Transverse colon (tissue), 4 donors: ENCODE results near the gene RSPO1. TPM values are rescaled to one million over a fixed set of nuclear protein-coding genes. Genes with fewer than 3 reads are reported as not detected.
A peak's percentile ranks its signal among the peaks of the same experiment; 100 is the strongest.

ENCODE experiments used
- DNase-seq: peaks from one replicate; pipeline ENCODE4 v3.0.0-alpha.2; 2019
- H3K27ac ChIP-seq, 4 donors: fragments of 200-600 bp; sonication (generic); 2 replicates each; pipeline ENCODE4 v1.5.1; 2016 to 2018; ENCODE audit warnings: inconsistent platforms in 4 of 4
- H3K27me3 ChIP-seq: fragments of 200-600 bp; sonication (generic); 2 replicates; pipeline ENCODE4 v1.5.1; 2017; ENCODE audit warnings: inconsistent platforms
- H3K36me3 ChIP-seq, 4 donors: fragments of 200-600 bp; sonication (generic); 2 replicates each; pipeline ENCODE4 v1.5.1; 2017 to 2019; ENCODE audit warnings: inconsistent platforms in 4 of 4
- H3K4me1 ChIP-seq, 4 donors: fragments of 200-600 bp; sonication (generic); 2 replicates each; pipeline ENCODE4 v1.5.1; 2017 to 2020; ENCODE audit warnings: inconsistent platforms in 4 of 4
- H3K4me3 ChIP-seq, 4 donors: fragments of 200-600 bp; sonication (generic); 1 replicate in 1 of 4; 2 replicates in 3 of 4; pipeline versions ENCODE4 v1.5.1 to v1.6.1; 2017 to 2019; ENCODE audit warnings: inconsistent platforms in 4 of 4
- H3K9me3 ChIP-seq, 2 donors: fragments of 200-600 bp; sonication (generic); 2 replicates each; pipeline ENCODE4 v1.5.1; 2017 to 2019; ENCODE audit warnings: inconsistent platforms in 2 of 2
- CTCF ChIP-seq, 5 experiments: fragments of 200-600 bp in 3 of 5; fragments of 450-650 bp in 2 of 5; sonication (generic) in 3 of 5; IDR thresholded peaks; 1 replicate in 2 of 5; 2 replicates in 3 of 5; pipeline ENCODE4 v1.5.1; 2016 to 2017; ENCODE audit warnings: antibody characterized with exemption in 5 of 5, inconsistent platforms in 3 of 5, mild to moderate bottlenecking in 2 of 5, moderate library complexity in 1 of 5
- EP300 ChIP-seq: sonication (generic); formaldehyde crosslinking; IDR thresholded peaks from one replicate; pipeline ENCODE4 v1.6.1; 2017; ENCODE audit warnings: antibody characterized with exemption, low read depth
- POLR2A ChIP-seq: fragments of 450-650 bp; IDR thresholded peaks from one replicate; pipeline ENCODE4 v1.6.1; 2016; ENCODE audit warnings: antibody characterized with exemption, mild to moderate bottlenecking, moderate library complexity
- POLR2AphosphoS5 ChIP-seq, 3 donors: sonication (generic); formaldehyde crosslinking; IDR thresholded peaks; one replicate each; pipeline ENCODE4 v1.6.1; 2016; ENCODE audit warnings: antibody characterized with exemption in 3 of 3
- WGBS, 2 donors: methylation state at CpG; one replicate each; pipeline ENCODE4 v1.1.5; 2018; ENCODE audit warnings: low coverage in 1 of 2; 5-methylcytosine and 5-hydroxymethylcytosine counted together
- in situ Hi-C, 4 donors: fragments of 200-750 bp; cut with MboI; loops; one replicate each; pipeline versions ENCODE4 v1.15.0 to v1.15.1; 2017; ENCODE audit warnings: low sequenced_read_pairs in 3 of 4, low pct_ligation_motif_present in 1 of 4, low pct_unique_long_range_greater_than_20kb in 1 of 4
- intact Hi-C: fragments of 100-400 bp; cut with DNase I; formaldehyde crosslinking; loops from one replicate; pipeline ENCODE4 v1.15.1; 2023; ENCODE audit warnings: low total_unique reads
- total RNA-seq, 4 donors: library from RNA; depleted of rRNA; stranded (reverse); fragments of >200 nt; gene quantifications; one replicate each; pipeline ENCODE4 v1.1.0, GENCODE V29; 2016

Gene RSPO1
- total RNA-seq, 4 donors from 2014 or later = 0.40 to 11.6 (median 1.2) TPM

GRCh38 chr1:37612186-37612585, 22.5 kb downstream of the RSPO1 start:
- intact Hi-C loops = no loop called here

GRCh38 chr1:37609994-37610393, 24.7 kb downstream of the RSPO1 start:
- Histone ChIP-seq H3K4me1 (peaks cover 0 to 11% (median 3%) of the 10 kb centered on the region in 4 donors), H3K27ac (no peak overlapping the region), H3K4me3 (no peak overlapping the region), H3K9me3 (no peaks in the 10 kb centered on the region), H3K36me3 (no peaks in the 10 kb centered on the region), H3K27me3 (peaks cover 3% of the 10 kb centered on the region)
- WGBS, 2 donors = 60 to 70% methylated on average over 1 to 2 of the region's 2 CpGs
- no peak for DNase-seq
- TF ChIP-seq CTCF (IDR thresholded peaks at IDR 0.05) = no peak
- no peak for TF ChIP-seq POLR2AphosphoS5 (IDR thresholded peaks at IDR 0.05)
- TF ChIP-seq EP300 = no peak
- no peak for TF ChIP-seq POLR2A
- in situ Hi-C loops (loop anchor here in 2 of 4 donors (10.0 kb wide), 1 partner anchor 75 kb away; no protein-coding TSS in a partner anchor), intact Hi-C loops (no loop called here)

More at GRCh38 chr1:37612186-37612585, 22.5 kb downstream of the RSPO1 start:
- Histone ChIP-seq H3K9me3 (no peaks in the 10 kb centered on the region), H3K36me3 (no peaks in the 10 kb centered on the region), H3K27me3 (peaks cover 14% of the 10 kb centered on the region), H3K4me3 (no peak overlapping the region), H3K27ac (no peak overlapping the region), H3K4me1 (peaks cover 0 to 5% (median 0%) of the 10 kb centered on the region in 4 donors)
- WGBS, 2 donors = 75% methylated on average over 4 of the region's 4 CpGs; no CpG with 5 or more reads in 1 of the 2 donors
- no peak for DNase-seq
- TF ChIP-seq POLR2AphosphoS5 (IDR thresholded peaks at IDR 0.05) = no peak
- TF ChIP-seq EP300 = no peak
- TF ChIP-seq POLR2A = no peak
- no peak for TF ChIP-seq CTCF (IDR thresholded peaks at IDR 0.05)
- in situ Hi-C loops = no loop called here

- H3K27ac ChIP-seq = no peak overlapping the region
- TF ChIP-seq POLR2AphosphoS5 (IDR thresholded peaks at IDR 0.05) = no peak
- TF ChIP-seq EP300 = no peak
- TF ChIP-seq CTCF (IDR thresholded peaks at IDR 0.05) = no peak
- TF ChIP-seq POLR2A = no peak
- H3K4me3 ChIP-seq = no peak overlapping the region
- H3K36me3 ChIP-seq = no peaks in the 10 kb centered on the region
- H3K27me3 ChIP-seq = peaks cover 3% of the 10 kb centered on the region
- no peak for DNase-seq
- in situ Hi-C loops = loop anchor here in 2 of 4 donors (10.0 kb wide), 1 partner anchor 76 kb away; no protein-coding TSS in a partner anchor
- 15 to 23% methylated on average over 2 of the region's 2 CpGs for WGBS, 2 donors
- H3K9me3 ChIP-seq = no peaks in the 10 kb centered on the region
- intact Hi-C loops = no loop called here
- peaks cover 0 to 11% (median 3%) of the 10 kb centered on the region in 4 donors for H3K4me1 ChIP-seq
Observed at GRCh38 chr1:37609002-37609401, 25.7 kb downstream of the RSPO1 start.

- Histone ChIP-seq H3K9me3 (no peaks in the 10 kb centered on the region), H3K36me3 (no peaks in the 10 kb centered on the region), H3K4me1 (peaks cover 0 to 11% (median 3%) of the 10 kb centered on the region in 4 donors), H3K27ac (peak overlapping the region in 3 of 4 donors; percentile 20 to 50 (median 30)), H3K27me3 (peaks cover 5% of the 10 kb centered on the region), H3K4me3 (no peak overlapping the region)
- in situ Hi-C loops (loop anchor here in 2 of 4 donors (10.0 kb wide), 1 partner anchor 78 kb away; no protein-coding TSS in a partner anchor), intact Hi-C loops (no loop called here)
- TF ChIP-seq EP300 (no peak), CTCF (IDR thresholded peaks at IDR 0.05) (no peak), POLR2A (no peak), POLR2AphosphoS5 (IDR thresholded peaks at IDR 0.05) (no peak)
- DNase-seq = no peak
- 72% methylated on average over 14 of the region's 15 CpGs; no CpG with 5 or more reads in 1 of the 2 donors for WGBS, 2 donors
Observed at GRCh38 chr1:37606481-37607263, 28.0 kb downstream of the RSPO1 start.
